GM13977 (cell line): ENCODE measurements around the gene FAM222B.
"Not testable (repeated sequence)": the region's sequence is repeated elsewhere in the genome, so short reads cannot be mapped to it uniquely, and the experiment has no call there.

ENCODE experiments used
- DNase-seq: peaks from one replicate; pipeline ENCODE4 v3.0.0; 2012; ENCODE audit warnings: low spot score
- CTCF ChIP-seq: IDR thresholded peaks from 2 replicates; pipeline ENCODE4 v1.5.1; 2012; ENCODE audit warnings: mild to moderate bottlenecking, control low read depth; ENCODE audit not compliant: insufficient read depth; ENCODE audit errors: extremely low read depth, missing control alignments
- in situ Hi-C: fragments of 300-500 bp; cut with MboI; formaldehyde crosslinking; loops from one replicate; pipeline ENCODE4 v1.12.0; 2022; ENCODE audit warnings: low sequenced_read_pairs, low pct_unique_long_range_greater_than_20kb, mixed read lengths, inconsistent platforms; ENCODE audit not compliant: unreplicated experiment

The FAM222B gene

GRCh38 chr17:28854457-28855335 is 12.1 kb upstream of the FAM222B start, which contains the start of gene ERAL1:
Gene ERAL1, plus strand, starts transcription at chr17:28855016. Its CDS starts 19 bp downstream, at chr17:28855035.
- in situ Hi-C loops = no loop called here
- no peak for TF ChIP-seq CTCF
- peak; percentile 87 for DNase-seq

- TF ChIP-seq CTCF = no peak
- DNase-seq = no peak
- in situ Hi-C loops = no loop called here
These were observed 10.7 kb upstream of the FAM222B start for GRCh38 chr17:28853295-28853694.

- DNase-seq = no peak
- in situ Hi-C loops = no loop called here
- peak; percentile 21 for TF ChIP-seq CTCF
These were observed 6.7 kb upstream of the FAM222B start for GRCh38 chr17:28849281-28849680.

GRCh38 chr17:28848667-28849066 is 6.1 kb upstream of the FAM222B start:
- peak; percentile 63 for DNase-seq
- peak; percentile 61 for TF ChIP-seq CTCF
- in situ Hi-C loops = not testable (repeated sequence)

GRCh38 chr17:28846699-28847098 is 4.1 kb upstream of the FAM222B start:
- in situ Hi-C loops, DNase-seq: not testable (repeated sequence)

GRCh38 chr17:28846231-28846630 is 3.6 kb upstream of the FAM222B start:
- TF ChIP-seq CTCF = no peak
- in situ Hi-C loops = no loop called here
- DNase-seq = no peak

- DNase-seq = no peak
- TF ChIP-seq CTCF = no peak
- in situ Hi-C loops = no loop called here
These were observed 1.2 kb upstream of the FAM222B start for GRCh38 chr17:28843816-28844148.
